Cerebellar nuclear complex (tissue), 1 donor: Measurements from ENCODE around the gene PARD3.

Experiments used
- DNase-seq, 2 experiments: peaks; one replicate each; lab custom pipeline; 2025; lab: John Stamatoyannopoulos, UW

PARD3 gene

DNA sequence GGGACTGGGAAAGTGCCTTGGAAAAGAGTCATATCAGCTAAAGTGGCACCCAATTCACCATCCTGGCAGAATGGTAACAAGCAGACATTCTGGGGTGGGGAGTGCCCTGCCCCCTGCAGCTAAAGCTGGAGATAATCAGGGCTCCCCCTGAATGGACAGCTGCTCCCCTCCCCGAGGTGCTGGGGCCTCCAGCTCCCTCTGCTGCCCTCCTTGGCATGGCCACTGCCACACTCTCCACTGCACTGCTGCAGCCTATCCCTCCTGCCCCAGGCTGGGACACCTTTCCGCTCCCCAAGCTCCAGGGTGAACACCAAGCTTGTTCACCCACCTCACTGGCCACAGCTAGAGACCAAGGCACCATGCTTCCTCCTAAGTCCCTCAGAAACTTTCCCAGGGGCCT, 9.8 kb upstream of the PARD3 start:
- no peak for DNase-seq

DNA sequence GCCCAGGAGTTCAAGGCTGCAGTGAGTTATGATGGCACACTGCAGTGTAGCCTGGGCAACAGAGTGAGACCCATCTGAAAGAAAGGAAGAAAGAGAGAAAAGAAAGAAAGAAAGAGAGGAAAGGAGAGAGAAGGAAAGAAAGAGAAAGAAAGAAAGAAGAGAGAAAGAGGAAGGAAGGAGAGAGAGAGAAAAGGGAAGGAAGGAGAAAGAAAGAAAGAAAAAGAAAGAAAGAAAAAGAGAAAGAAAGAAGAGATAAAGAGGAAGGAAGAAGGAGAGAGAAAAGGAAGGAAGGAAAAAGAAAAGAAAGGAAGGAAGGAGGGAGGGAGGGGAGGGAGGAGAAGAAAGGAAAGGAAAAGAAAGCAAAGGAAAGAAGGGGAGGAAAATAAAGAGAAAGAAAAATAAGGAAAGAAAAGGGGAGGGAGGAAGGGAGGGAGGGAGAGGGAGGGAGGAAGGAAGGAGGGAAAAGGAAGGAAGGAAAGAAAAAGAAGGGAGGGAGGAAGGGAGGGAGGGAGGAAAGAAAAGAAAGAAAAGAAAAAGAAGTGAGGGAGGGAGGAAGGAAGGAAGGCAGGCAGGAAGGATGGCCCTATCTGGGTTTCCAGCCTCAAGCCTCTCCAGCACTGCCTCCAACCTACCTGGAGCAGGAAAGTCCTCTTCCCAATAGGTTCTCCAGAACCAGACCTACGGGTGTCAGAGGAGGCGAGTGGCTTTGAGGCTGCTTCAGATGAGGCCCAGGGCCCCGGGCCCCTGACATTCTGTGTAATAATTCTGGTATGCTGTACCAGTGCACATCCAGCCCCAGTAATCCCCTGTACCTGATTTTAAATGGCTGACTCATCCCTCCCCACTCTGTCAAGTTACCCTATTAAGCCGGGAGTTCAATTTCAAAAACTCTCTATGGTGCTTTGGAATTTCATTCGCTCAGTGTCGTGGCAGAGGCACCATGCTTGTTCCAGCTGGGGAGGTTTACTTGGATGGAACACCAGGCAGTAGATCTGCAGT, 6.8 kb upstream of the PARD3 start:
- DNase-seq = no peak

DNA sequence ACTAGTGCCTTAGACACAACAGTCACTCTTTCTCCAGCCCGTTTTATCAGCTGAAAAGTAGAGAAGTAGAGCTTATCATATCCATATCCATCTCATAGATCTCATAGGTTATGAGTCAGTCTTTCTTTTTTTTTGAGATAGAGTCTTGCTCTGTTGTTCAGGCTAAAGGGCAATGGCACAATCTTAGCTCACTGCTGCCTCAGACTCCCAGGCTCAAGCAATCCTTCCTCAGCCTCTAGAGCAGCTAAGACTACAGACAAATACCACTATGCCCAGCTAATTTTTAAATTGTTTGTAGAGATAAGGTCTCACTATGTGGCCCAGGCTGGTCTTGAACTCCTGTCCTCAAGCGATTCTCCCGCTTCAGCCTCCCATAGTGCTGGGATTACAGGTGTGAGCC, 2.5 kb upstream of the PARD3 start:
- no peak for DNase-seq

DNA sequence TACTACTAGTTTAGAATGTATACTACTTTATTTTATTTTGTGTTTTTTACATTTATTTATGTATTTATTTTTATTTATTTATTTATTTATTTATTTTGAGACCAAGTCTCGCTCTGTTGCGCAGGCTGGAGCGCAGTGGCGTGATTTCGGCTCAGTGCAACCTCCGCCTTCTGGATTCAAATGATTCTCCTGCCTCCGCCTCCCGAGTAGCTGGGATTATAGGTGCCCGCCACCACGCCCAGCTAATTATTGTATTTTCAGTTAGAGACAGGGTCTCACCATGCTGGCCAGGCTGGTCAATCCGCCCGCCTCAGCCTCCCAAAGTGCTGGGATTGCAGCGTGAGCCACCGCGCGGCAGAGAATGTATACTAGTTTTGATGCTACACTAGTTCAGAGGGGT, 2.0 kb upstream of the PARD3 start:
- no peak for DNase-seq

DNA sequence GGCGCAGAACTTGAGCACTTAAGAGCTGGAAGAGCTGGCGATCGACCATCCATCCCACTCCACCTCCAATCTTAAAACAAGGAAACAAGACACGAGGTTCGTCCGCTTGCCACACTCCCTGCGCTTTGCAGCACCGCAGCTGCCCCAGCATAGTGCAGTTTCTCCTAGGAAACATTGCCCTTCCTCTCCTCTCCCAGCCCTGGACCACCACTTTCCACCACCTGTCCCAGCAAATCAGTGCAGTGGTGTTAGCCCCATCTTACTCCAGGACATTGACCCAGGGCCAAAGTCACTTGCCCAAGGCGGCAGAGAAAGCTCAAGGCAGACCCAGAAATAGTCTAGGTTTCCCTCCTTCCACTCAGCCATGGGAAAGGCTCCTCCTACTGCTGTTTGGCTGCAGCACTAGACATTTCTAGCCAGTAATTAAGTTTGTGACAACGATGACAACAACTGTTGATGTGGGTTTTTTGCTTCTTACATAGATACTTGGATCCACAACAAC, 1.5 kb upstream of the PARD3 start:
- no peak for DNase-seq

DNA sequence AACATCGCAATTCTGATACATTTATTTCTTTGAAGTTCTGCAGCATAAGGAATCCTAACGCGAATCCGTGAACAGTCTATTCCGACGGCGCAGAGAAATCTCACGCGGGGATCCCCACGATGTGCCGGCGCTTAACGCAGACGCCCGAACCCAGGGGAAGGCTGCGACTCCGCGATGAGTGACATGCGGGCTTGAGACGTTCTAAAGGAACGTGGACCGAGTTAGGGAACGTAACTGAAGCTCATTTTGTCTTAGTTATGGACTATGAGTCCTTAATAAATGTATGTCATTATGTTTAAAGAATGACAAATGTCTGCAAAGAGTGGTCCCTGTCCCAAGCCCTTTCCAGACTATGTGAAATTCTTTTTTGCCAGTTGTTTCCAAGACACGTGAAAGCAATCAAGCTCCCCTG, 995 bp upstream of the PARD3 start:
- DNase-seq = no peak

DNA sequence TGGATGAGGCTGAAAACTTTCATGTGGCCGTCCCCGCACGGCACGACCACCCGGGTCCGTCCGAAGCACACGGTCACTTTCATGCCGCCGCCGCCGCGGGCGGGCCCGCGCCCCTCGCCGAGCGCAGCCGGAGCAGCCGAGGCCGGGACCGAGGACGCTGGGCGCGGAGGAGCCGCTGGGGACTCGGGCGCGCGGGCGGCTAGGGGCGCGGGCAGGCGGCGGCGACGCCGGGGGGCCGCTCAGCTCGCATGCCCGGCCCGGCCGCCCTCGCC, 247 bp downstream of the PARD3 start:
- DNase-seq = no peak

DNA sequence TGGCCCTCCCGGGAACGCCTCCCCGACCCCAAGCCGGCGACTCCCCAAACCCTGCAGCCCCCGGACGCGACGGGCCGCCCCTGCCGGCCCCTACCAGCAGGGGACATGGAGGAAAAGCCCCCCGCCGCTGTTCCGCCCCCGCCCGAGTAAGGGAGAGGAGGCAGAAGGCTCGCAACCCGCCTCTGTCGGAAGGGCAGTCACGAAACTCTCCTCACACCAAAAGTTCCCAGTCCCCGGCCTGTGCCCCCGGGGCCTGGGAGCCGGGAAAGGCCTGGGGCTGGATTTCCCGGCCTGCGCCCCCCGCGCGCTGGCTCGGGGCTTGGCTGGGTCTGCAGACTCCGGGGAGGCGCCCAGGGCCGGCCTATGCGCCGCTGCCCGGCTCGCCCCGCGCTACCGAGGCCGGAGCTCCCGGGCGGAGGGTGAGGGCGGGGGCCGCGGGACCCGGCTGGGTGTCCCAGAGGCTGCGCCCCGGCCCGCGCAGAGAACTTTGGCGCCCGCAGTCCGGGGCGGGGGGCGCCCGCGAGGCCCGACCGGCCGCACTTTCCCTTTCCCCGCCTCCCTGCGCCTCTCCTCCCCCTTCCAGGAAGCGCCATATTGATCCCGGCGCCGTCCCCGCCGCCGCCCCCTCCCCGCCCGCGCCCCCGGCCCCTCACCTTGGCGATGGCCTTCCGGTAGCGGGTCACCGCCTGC, 728 bp downstream of the PARD3 start:
- DNase-seq = no peak

DNA sequence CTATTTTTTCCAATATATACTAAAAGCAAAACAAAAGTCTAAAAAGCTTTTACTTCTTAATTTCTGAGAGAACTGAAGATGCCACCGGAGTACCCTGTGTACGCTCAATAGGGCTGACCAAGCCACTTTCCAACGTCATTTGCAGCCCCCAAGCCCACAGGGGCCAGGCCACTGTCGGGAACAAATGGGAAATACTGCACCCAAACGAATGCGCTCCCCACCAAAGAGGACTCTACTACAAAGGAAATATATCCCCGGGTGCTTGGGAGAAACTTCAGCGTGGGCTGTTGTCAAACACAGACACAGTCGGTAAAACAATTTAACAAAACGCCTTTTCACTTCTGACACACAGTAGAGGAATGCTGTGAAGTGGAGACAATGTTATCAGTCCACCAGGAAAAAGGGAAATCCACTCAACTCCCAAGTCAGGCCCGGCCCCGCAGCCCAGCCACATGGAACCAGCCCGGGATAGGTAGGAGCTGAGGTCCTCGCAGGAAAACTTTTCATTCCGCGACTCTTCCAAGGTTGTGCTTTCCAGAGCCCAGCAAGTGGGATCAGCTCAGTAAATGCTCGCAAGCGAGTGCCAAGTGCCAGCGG, 1.4 kb downstream of the PARD3 start:
- no peak for DNase-seq

DNA sequence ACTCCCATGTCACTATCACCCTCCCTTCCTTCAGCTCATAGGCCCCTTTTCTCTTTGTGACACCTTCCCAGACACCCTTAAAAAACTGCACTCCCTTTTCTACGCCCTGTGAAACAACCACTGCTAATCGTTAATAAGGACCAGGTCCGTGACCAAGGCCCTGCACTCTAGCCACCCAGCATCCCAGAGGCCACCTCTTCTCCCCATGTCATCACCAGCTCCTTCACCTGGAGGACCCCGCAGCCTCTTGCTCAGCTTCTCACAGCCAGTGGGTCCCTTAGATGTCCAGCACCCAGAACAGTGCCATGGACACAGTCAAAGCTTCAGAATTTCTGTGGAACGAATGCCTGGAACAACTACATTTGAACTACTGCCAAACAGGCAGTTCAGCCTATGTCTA, 2.3 kb downstream of the PARD3 start:
- no peak for DNase-seq

DNA sequence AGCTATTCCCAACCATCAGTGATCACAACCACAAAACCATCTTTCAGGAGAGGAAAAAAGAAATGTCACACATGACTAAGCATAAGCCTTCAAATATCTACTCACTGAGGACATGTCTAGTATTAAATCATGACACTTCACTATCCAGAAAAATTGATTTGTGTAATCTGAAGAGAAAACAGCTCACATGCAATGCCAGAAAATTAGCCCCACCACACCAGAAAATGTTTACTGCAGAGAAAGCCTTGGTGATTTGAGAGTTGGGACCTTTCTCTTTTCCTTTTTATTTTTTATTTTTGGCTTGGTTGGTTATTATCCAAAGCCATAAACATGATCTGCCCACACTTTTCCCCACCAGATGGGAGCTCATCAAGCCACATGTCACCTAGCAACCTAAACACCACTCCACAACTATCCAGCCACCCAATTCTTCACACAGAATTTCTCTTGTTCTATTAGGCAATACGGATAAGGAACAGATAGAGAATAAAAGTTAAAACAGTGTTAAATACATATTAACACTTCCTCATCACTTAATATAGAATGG, 3.1 kb downstream of the PARD3 start:
- no peak for DNase-seq

DNA sequence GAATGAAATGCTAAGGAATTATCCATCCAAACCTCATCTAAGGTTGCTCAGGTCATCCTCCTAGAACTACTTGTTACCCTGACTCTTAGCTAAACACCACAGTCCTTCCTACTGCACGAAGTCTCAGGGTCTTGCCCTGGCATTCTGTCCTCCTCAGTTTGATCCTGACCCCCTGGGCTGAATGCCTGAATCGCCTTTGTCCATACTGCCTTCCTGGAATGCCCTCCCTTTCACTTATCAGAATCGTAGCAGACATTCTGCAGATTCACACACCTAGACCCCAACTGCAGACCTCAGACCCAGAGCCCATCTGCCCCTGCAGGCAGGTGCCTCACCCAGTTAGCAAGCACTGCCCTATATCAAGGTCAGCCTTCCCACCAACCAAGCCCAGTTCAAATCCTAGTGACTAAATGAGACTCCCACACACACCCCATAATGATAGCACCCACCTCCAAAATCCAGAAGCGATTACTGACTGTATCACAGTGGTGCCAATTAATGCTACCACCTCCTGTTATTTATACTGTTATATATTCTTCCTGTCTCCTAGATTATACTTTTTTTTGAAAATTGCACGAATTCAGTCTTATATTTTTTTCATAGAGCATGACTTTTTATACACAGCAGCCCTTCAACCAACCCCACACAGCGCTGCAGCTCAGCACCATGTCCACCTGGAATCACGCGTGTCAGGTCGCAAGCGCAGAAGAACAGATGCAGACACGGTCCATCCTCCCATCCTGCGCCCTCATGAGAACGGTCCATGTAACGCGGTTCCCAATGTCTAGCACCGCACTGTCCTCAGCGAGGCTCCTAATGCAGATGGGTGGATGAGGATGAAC, 3.7 kb downstream of the PARD3 start:
- no peak for DNase-seq

DNA sequence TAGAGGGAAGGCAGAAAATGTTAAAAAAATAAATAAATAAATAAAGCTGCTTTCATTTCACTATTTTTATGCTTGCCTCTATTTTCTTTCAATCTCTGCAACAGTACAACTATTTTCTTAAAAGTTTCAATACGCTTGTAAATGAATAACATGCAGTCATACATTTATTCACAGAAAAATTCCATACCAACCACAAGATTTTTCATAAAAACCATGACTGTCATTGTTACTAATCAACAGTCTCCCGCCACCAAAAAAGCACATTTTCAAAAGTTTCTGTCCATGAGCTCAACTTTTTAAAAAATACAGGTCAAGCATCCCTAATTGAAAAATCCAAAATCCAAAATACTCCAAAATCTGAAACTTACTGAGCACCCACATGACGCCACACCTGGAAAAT, 5.3 kb downstream of the PARD3 start:
- DNase-seq = no peak

DNA sequence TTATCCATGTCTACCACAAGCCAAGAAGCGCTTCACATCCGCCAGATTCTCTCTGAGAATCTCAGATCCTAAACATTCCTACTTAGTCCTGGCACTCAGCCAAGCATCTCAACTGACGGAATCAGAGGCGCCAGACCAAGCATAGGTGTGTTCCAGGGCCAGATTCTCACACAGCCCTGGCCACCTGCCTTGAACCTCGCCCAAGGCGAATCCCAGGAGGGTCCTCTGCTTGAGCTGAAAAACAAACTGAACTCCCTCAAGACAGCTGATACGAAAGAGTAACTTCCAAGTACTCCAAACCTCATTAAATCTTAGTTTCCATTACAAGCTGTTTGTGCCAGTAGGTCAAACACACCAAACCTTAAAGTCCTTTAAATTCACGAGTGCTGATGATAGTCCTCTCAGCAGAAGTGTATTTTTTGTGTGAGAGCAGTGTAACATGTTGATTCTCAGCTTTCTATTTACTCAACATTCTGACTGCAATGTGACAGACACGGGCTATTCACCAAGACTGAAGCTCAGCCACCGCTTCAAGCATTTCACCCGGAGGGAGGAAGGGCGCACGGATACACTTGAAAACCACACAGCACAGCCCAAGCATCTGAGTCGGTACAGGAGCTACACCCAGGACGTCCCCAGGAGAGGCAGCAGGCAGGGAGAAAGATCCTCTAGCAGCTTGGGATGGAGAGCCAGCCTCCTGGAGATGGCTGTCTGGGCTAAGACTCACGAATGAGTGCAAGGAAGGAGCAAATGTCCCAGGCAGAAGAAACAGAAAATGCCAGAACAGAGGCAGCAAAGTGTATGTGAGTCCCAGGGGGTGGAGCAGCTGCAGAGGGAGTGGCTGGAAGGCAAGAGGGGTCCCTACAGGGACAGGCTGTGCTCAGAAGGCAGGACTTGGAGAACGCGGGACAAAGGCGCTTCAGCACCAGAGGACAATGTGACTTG, 6.0 kb downstream of the PARD3 start:
- no peak for DNase-seq

DNA sequence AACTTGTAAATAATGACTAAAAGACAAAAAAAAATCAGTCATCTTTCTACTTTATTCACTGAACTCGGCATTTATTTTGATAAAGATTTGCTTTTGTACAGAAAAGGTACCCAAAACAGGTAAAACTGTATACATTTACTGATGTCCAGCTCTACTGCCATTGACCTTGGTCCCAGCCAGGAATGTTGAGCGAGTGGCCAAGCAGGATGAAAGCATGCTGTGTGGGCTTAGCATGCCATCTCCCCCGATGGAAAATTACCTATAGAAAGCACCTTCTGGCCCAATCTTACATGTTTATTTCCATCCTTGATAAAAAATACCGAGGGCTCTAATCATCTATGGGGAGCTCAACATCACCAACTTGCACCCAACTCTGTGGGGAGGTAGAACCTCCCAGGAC, 6.8 kb downstream of the PARD3 start:
- DNase-seq = no peak

DNA sequence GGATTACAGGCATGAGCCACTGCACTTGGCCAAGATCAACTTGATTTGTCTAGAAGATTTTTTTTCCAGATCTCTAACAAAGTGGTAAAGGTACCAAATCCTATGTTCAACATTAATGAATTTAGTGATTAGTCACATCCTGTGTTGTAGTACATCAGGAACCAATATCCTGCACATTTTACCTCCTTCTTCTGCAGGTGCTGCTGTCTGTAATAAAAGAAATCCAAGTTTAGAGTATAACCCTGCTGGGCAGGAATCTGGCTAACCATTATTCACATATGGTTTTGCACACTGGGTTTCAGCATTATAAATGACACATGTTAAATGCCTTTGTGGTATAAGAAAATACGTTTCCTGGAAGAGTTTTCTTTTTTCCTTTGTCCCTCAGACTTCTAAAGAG, 10.8 kb downstream of the PARD3 start:
- DNase-seq = no peak

DNA sequence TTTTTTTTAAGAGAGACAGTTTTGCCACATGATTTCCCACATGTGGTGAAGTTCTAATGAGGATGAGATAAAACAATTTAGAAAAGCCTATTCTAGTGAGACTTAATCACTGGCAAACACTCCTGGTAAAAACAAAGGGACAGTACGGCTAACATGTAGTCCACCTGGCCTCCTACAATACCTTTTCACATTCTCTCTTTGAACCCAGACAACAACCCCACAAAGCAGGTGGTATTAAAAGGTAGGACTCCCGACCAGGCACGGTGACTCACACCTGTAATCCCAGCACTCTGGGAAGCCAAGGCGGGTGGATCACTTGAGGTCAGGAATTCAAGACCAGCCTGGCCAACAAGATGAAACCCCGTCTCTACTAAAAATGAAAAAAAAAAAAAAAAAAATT, 12.4 kb downstream of the PARD3 start:
- DNase-seq = no peak

DNA sequence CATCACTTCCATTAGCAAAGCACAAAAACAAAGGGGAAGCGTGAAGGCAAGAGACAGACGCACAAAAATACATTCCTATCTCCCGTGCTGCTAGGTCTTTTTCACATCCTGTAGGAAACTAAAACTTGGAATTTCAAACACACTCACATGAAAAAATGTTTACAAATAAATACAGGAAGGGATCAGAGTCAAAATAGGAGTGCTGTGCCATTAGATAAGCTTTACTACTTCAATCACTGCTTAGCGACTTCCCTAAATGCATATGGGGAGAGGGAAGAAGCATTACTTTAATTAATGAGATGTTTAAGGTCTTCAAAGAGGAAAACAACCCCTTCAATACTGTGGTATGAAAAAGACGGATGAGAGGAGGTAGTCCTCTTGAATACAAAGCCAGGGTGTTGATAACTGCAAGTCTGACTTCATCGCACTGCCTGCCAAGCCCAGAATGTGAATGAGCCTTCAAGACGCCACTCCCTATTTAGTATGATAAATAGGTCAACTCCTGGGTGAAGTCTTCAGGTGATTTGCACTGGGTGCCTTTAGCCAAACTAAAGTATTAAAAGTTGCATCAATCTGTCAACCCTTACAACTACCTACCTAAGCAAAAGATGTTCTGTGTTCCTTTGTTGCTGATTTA, 13.9 kb downstream of the PARD3 start:
- no peak for DNase-seq

DNA sequence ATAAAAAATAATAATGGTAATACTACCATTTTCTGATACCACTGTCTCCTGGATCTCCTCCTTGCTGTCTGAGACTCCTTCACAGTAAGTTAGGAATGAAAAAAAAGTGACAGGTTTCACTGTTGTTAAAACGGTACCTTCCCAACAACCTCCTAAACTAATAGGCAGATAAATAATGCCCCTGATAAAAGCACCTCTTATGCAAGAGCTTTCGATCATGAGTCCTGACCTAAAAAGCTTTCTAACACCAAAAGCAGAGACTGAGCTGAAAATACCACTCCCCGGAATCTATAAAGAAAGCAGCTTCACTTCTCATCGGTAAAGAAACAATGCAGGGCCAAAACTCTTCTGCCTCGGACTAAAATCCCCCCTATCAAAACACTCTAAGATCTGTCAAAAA, 14.5 kb downstream of the PARD3 start:
- DNase-seq = no peak

DNA sequence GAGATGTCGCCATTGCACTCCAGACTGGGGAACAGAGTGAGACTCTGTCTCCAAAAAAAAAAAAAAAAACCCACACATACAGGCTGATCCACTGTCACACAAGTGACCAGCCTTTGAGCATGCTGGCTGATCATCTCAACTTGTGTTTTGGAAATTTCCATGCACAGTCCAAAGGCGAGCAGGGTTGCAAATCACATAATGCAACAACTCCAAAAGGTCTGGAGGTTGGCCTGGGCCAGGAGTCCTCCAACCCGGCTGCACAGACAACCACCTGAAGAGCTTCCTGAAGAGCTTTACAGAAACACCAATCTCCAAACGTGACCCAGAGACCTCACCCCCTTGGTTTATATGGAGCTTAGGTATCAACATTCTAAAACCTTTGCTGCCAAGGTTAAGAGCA, 16.4 kb downstream of the PARD3 start:
- DNase-seq = no peak
